Stomach (tissue), 4 donors: ENCODE data around the gene KCNJ12.

Source experiments
- EP300 ChIP-seq: sonication (generic); formaldehyde crosslinking; IDR thresholded peaks from one replicate; pipeline ENCODE4 v1.6.1; 2017; ENCODE audit warnings: antibody characterized with exemption
- POLR2A ChIP-seq, 4 donors: fragments of 450-650 bp; IDR thresholded peaks; one replicate each; pipeline ENCODE4 v1.6.1; 2016; ENCODE audit warnings: antibody characterized with exemption in 4 of 4, control low read depth in 2 of 4, mild to moderate bottlenecking in 1 of 4, moderate library complexity in 1 of 4
- POLR2AphosphoS5 ChIP-seq, 3 donors: sonication (generic); formaldehyde crosslinking; IDR thresholded peaks; one replicate each; pipeline ENCODE4 v1.6.1; 2016; ENCODE audit warnings: antibody characterized with exemption in 3 of 3
- TF ChIP-seq, protein P1 (sequence below), 7 experiments: fragments of 450-650 bp in 4 of 7; fragments of 200-600 bp in 3 of 7; sonication (generic) in 3 of 7; IDR thresholded peaks; one replicate each; pipeline ENCODE4 v1.5.1; 2016 to 2019; ENCODE audit warnings: antibody characterized with exemption in 7 of 7, control low read depth in 2 of 7, mild to moderate bottlenecking in 1 of 7

DNA sequence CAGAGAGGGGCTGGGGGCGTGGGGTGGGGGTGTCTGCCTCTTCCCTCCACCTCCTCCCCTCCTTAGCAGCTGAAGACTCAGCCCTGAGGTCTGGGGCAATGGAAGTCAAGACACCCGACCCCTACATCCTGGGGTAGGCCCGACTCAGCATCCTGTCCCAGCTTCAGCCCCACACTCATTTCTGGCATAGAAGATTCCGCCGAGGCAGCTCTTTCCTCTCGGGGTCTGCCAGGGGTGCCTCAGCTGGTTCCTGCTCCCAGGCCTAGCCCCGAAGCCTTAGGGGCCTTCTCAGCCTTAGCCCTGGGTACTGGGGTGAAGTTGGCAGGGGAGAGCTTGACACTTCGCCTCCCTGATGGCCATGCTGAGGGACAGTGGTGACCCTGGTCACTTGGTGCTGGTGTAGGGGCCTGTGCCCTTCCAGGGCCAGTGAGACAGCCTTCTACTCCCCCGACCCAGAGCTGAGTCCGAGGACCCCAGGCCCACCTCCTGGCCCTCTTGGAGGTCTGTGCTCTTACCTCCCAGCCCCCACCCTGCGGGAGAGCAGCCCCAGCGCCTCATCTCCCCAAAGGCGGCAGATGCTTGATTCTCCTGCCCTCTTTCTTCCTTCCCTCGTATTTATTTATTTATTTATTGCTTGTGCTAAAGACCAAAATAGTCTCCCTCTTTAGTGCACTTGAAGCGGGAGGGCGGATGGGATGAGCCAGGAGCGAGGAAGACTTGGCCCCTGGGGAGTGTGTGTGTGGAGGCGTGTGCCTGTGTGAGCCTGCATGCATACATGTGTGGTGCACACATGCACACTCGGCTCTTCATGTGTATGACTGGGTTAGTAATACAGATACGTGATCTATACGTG is 42.5 kb downstream of the KCNJ12 start:
- TF ChIP-seq EP300 = no peak
- TF ChIP-seq, protein P1, sequence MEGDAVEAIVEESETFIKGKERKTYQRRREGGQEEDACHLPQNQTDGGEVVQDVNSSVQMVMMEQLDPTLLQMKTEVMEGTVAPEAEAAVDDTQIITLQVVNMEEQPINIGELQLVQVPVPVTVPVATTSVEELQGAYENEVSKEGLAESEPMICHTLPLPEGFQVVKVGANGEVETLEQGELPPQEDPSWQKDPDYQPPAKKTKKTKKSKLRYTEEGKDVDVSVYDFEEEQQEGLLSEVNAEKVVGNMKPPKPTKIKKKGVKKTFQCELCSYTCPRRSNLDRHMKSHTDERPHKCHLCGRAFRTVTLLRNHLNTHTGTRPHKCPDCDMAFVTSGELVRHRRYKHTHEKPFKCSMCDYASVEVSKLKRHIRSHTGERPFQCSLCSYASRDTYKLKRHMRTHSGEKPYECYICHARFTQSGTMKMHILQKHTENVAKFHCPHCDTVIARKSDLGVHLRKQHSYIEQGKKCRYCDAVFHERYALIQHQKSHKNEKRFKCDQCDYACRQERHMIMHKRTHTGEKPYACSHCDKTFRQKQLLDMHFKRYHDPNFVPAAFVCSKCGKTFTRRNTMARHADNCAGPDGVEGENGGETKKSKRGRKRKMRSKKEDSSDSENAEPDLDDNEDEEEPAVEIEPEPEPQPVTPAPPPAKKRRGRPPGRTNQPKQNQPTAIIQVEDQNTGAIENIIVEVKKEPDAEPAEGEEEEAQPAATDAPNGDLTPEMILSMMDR (IDR thresholded peaks at IDR 0.05) = no peak
- TF ChIP-seq POLR2A (IDR thresholded peaks at IDR 0.05) = no peak
- TF ChIP-seq POLR2AphosphoS5 (IDR thresholded peaks at IDR 0.05) = no peak
